Measurements from ENCODE around the gene RRAS.
A peak's percentile ranks its signal among the peaks of the same experiment; 100 is the strongest.

Gene RRAS

GRCh38 chr19:49640113-49640898, at the start of gene RRAS:
Gene RRAS (minus strand): TSS chr19:49640143. CDS start chr19:49640098, 45 bp downstream.
- DNase-seq (ENCODE audit: low spot score): peak; percentile 99

GRCh38 chr19:49689133-49690078, 49.5 kb upstream of the RRAS start, which contains the start of gene ADM5:
Gene ADM5 (plus strand): TSS chr19:49689594. CDS start chr19:49689838, 244 bp downstream.
- no peak for DNase-seq (ENCODE audit: low spot score)

- DNase-seq (ENCODE audit: low spot score): no peak
Observed at GRCh38 chr19:49688531-49689132, 48.7 kb upstream of the RRAS start.

- DNase-seq (ENCODE audit: low spot score): no peak
Observed at GRCh38 chr19:49687566-49688316, 47.8 kb upstream of the RRAS start.

- DNase-seq (ENCODE audit: low spot score): no peak
Observed at GRCh38 chr19:49687150-49687549, 47.2 kb upstream of the RRAS start.

GRCh38 chr19:49686503-49687088, 46.7 kb upstream of the RRAS start:
- no peak for DNase-seq (ENCODE audit: low spot score)

- no peak for DNase-seq (ENCODE audit: low spot score)
Observed at GRCh38 chr19:49685845-49686332, 45.9 kb upstream of the RRAS start.

- DNase-seq (ENCODE audit: low spot score): no peak
Observed at GRCh38 chr19:49684983-49685553, 45.1 kb upstream of the RRAS start.

GRCh38 chr19:49684251-49684982, 44.5 kb upstream of the RRAS start:
- DNase-seq (ENCODE audit: low spot score): no peak

GRCh38 chr19:49683814-49684250, 43.9 kb upstream of the RRAS start:
- DNase-seq (ENCODE audit: low spot score): no peak

GRCh38 chr19:49682274-49682673, 42.3 kb upstream of the RRAS start:
- DNase-seq (ENCODE audit: low spot score): no peak

- no peak for DNase-seq (ENCODE audit: low spot score)
Observed at GRCh38 chr19:49681830-49682229, 41.9 kb upstream of the RRAS start.

GRCh38 chr19:49680421-49681351, 40.7 kb upstream of the RRAS start:
- peak; percentile 98 for DNase-seq (ENCODE audit: low spot score)

GRCh38 chr19:49679771-49680413, 39.9 kb upstream of the RRAS start:
- no peak for DNase-seq (ENCODE audit: low spot score)

GRCh38 chr19:49678985-49679770, 39.2 kb upstream of the RRAS start:
- no peak for DNase-seq (ENCODE audit: low spot score)

GRCh38 chr19:49677901-49678674, 38.1 kb upstream of the RRAS start:
- peak; percentile 70 for DNase-seq (ENCODE audit: low spot score)
